ENCODE measurements around the gene TRAPPC3. TPM values are rescaled to one million over a fixed set of nuclear protein-coding genes. Genes with fewer than 3 reads are reported as not detected.
"Not testable (repeated sequence)": the region's sequence is repeated elsewhere in the genome, so short reads cannot be mapped to it uniquely, and the experiment has no call there.

TRAPPC3 gene
- total RNA-seq, 1 experiment from 2014 or later: 52.7 TPM

- no peak overlapping the region for H2BK5ac ChIP-seq (ENCODE audit: insufficient read length, low read length)
- Mint-ChIP-seq H3K4me1 (peaks cover 35 to 42% of the 10 kb centered on the region in 2 experiments), H3K27ac (peak overlapping the region in 2 of 3 experiments; percentile 16 to 44; a peak in 2 of 7 replicates), H3K4me3 (0 out of 5 replicates have a peak overlapping the region, but pooled peaks of 1 of the 2 experiments have one; percentile 6), H3K27me3 (ENCODE audit: low read depth) (peaks cover 8% of the 10 kb centered on the region), H3K9me3 (no peaks in the 10 kb centered on the region), H3K36me3 (ENCODE audit: insufficient read depth in 1 of 3, low read depth in 3 of 3) (peaks cover 0 to 3% (median 0%) of the 10 kb centered on the region in 3 experiments; a peak in 1 of 7 replicates)
- H3K27me3 ChIP-seq (ENCODE audit: insufficient read depth, low read length): peaks cover 4% of the 10 kb centered on the region; the same call in 1 of the 2 replicates
- H3K9me3 ChIP-seq (ENCODE audit: control insufficient read depth, low read depth, low read length): no peaks in the 10 kb centered on the region
- H3K9ac ChIP-seq (ENCODE audit: extremely low read depth, insufficient read length, low read length): no peak overlapping the region
- no peak overlapping the region for H3K4me2 ChIP-seq (ENCODE audit: insufficient read depth, insufficient read length, low read length)
- 0 out of 2 replicates have a peak, but pooled peaks cover 3% of the 10 kb centered on the region for H3K4me1 ChIP-seq (ENCODE audit: insufficient read depth, low read length)
- H3K79me2 ChIP-seq (ENCODE audit: insufficient read depth, low read length): peaks cover 10% of the 10 kb centered on the region; the same call in 1 of the 2 replicates
- H3K4ac ChIP-seq (ENCODE audit: low read depth, low read length): no peak overlapping the region
- H3K23ac ChIP-seq (ENCODE audit: insufficient read length, low read depth, low read length): no peak overlapping the region
- peaks cover 4% of the 10 kb centered on the region for H3K79me1 ChIP-seq (ENCODE audit: insufficient read depth, low read depth, low read length, poor library complexity, severe bottlenecking)
- no peak overlapping the region for H4K91ac ChIP-seq (ENCODE audit: insufficient read length, low read depth, low read length)
- no peak overlapping the region for H4K8ac ChIP-seq (replicated peaks; ENCODE audit: insufficient read length, low read depth, low read length)
- no CpG with 5 or more reads among the region's 10 CpGs for WGBS (ENCODE audit: extremely low coverage, insufficient read length, low lambda C conversion rate)
- H3K23me2 ChIP-seq (ENCODE audit: insufficient read length, low read depth, low read length, poor library complexity, severe bottlenecking): peaks cover 19% of the 10 kb centered on the region
- H3K56ac ChIP-seq (ENCODE audit: insufficient read length, low read depth, low read length): no peak overlapping the region
- H3K18ac ChIP-seq (ENCODE audit: insufficient read length, low read depth, low read length): no peak overlapping the region
- no peak for DNase-seq
- H4K20me1 ChIP-seq (ENCODE audit: control insufficient read depth, insufficient read depth, insufficient read length): no peaks in the 10 kb centered on the region
- H3K14ac ChIP-seq (ENCODE audit: insufficient read depth, low read length): no peak overlapping the region
- H2AFZ ChIP-seq (ENCODE audit: low read length): no peak overlapping the region
- H4K5ac ChIP-seq (ENCODE audit: insufficient read length, low read depth, low read length): no peak overlapping the region
- H2BK20ac ChIP-seq (ENCODE audit: low read depth, low read length, poor library complexity, severe bottlenecking): no peak overlapping the region
- H2BK12ac ChIP-seq (ENCODE audit: insufficient read length, low read depth, low read length): no peak overlapping the region
- H3T11ph ChIP-seq (ENCODE audit: low read length): no peak overlapping the region
- no peak overlapping the region for H2BK120ac ChIP-seq (ENCODE audit: low read depth, low read length, poor library complexity, severe bottlenecking)
- H2AK5ac ChIP-seq (ENCODE audit: insufficient read length, low read length): no peak overlapping the region
- H3K27ac ChIP-seq (ENCODE audit: insufficient read length, low read depth, low read length): no peak overlapping the region
- no peak for TF ChIP-seq CTCF (conservative IDR thresholded peaks at IDR 0.05)
- H2BK15ac ChIP-seq (ENCODE audit: low read depth, low read length): no peak overlapping the region
Measured at GRCh38 chr1:36159614-36160387, 10.5 kb upstream of the TRAPPC3 start.

- H3K4me2 ChIP-seq (ENCODE audit: insufficient read depth, insufficient read length, low read length); H2AFZ ChIP-seq (ENCODE audit: low read length); H3K79me2 ChIP-seq (ENCODE audit: insufficient read depth, low read length); H2AK5ac ChIP-seq (ENCODE audit: insufficient read length, low read length); H4K20me1 ChIP-seq (ENCODE audit: control insufficient read depth, insufficient read depth, insufficient read length); H3K9ac ChIP-seq (ENCODE audit: extremely low read depth, insufficient read length, low read length); H3K4me3 Mint-ChIP-seq; H3K9me3 Mint-ChIP-seq; H2BK15ac ChIP-seq (ENCODE audit: low read depth, low read length); DNase-seq; H2BK20ac ChIP-seq (ENCODE audit: low read depth, low read length, poor library complexity, severe bottlenecking); H3K14ac ChIP-seq (ENCODE audit: insufficient read depth, low read length); H4K5ac ChIP-seq (ENCODE audit: insufficient read length, low read depth, low read length); H2BK5ac ChIP-seq (ENCODE audit: insufficient read length, low read length); H3K79me1 ChIP-seq (ENCODE audit: insufficient read depth, low read depth, low read length, poor library complexity, severe bottlenecking); H3K27ac Mint-ChIP-seq; H3K56ac ChIP-seq (ENCODE audit: insufficient read length, low read depth, low read length); H3K36me3 Mint-ChIP-seq (ENCODE audit: insufficient read depth in 1 of 3, low read depth in 3 of 3); H4K91ac ChIP-seq (ENCODE audit: insufficient read length, low read depth, low read length); H3K23ac ChIP-seq (ENCODE audit: insufficient read length, low read depth, low read length); H4K8ac ChIP-seq (replicated peaks; ENCODE audit: insufficient read length, low read depth, low read length); H3K4ac ChIP-seq (ENCODE audit: low read depth, low read length); H3K9me3 ChIP-seq (ENCODE audit: control insufficient read depth, low read depth, low read length); H3T11ph ChIP-seq (ENCODE audit: low read length); H3K18ac ChIP-seq (ENCODE audit: insufficient read length, low read depth, low read length); H2BK120ac ChIP-seq (ENCODE audit: low read depth, low read length, poor library complexity, severe bottlenecking); H3K4me1 ChIP-seq (ENCODE audit: insufficient read depth, low read length); H2BK12ac ChIP-seq (ENCODE audit: insufficient read length, low read depth, low read length); H3K27ac ChIP-seq (ENCODE audit: insufficient read length, low read depth, low read length): not testable (repeated sequence)
- WGBS (ENCODE audit: extremely low coverage, insufficient read length, low lambda C conversion rate): no CpG with 5 or more reads among the region's 10 CpGs
- H3K27me3 ChIP-seq (ENCODE audit: insufficient read depth, low read length): peaks cover 12% of the 10 kb centered on the region; the same call in 1 of the 2 replicates
- Mint-ChIP-seq H3K27me3 (ENCODE audit: low read depth) (peaks cover 18% of the 10 kb centered on the region), H3K4me1 (peaks cover 40 to 49% of the 10 kb centered on the region in 2 experiments)
- H3K23me2 ChIP-seq (ENCODE audit: insufficient read length, low read depth, low read length, poor library complexity, severe bottlenecking): peaks cover 19% of the 10 kb centered on the region
Measured at GRCh38 chr1:36158827-36159252, 9.6 kb upstream of the TRAPPC3 start.
